Thoracic aorta (tissue), 2 donors: Measurements from ENCODE around the gene RAC3. TPM values are rescaled to one million over a fixed set of nuclear protein-coding genes. Genes with fewer than 3 reads are reported as not detected.

Experiments used
- ATAC-seq: fragments of 150-250 bp; one replicate; pipeline ENCODE4 v1.8.0; 2017; ENCODE audit warnings: low read depth; ENCODE audit not compliant: insufficient number of reproducible peaks, low FRiP score
- DNase-seq: peaks from one replicate; pipeline ENCODE4 v3.0.0-alpha.2; 2020; ENCODE audit warnings: low spot score
- H3K27ac ChIP-seq, 2 donors: fragments of 200-600 bp; sonication (generic); 1 replicate in 1 of 2; 2 replicates in 1 of 2; pipeline ENCODE4 v1.5.1; 2016; ENCODE audit warnings: mild to moderate bottlenecking in 2 of 2, moderate library complexity in 2 of 2
- H3K27me3 ChIP-seq: fragments of 200-600 bp; sonication (generic); replicated peaks from 2 replicates; pipeline ENCODE4 v1.6.0; 2016; ENCODE audit warnings: mild to moderate bottlenecking; ENCODE audit not compliant: insufficient read depth
- H3K36me3 ChIP-seq: fragments of 200-600 bp; sonication (generic); one replicate; pipeline ENCODE4 v1.5.1; 2016
- H3K4me1 ChIP-seq, 2 donors: fragments of 200-600 bp; sonication (generic); 1 replicate in 1 of 2; 2 replicates in 1 of 2; pipeline versions ENCODE4 v1.5.1 to v1.6.0; 2016; ENCODE audit warnings: low read depth in 2 of 2, mild to moderate bottlenecking in 1 of 2; ENCODE audit not compliant: control insufficient read depth in 1 of 2
- H3K4me3 ChIP-seq: fragments of 200-600 bp; sonication (generic); 2 replicates; pipeline ENCODE4 v1.5.1; 2016; ENCODE audit warnings: mild to moderate bottlenecking
- H3K9me3 ChIP-seq: fragments of 200-600 bp; sonication (generic); 2 replicates; pipeline ENCODE4 v1.5.1; 2016
- total RNA-seq, 2 donors: library from RNA; depleted of rRNA; stranded (reverse); fragments of >200 nt; gene quantifications; one replicate each; pipeline versions ENCODE4 v1.1.0 to v1.2.3, GENCODE V29; 2016
- TF ChIP-seq, protein P1 (sequence below): fragments of 200-600 bp; sonication (generic); IDR thresholded peaks from one replicate; pipeline ENCODE4 v1.5.1; 2019; ENCODE audit warnings: antibody characterized with exemption

The RAC3 gene
- total RNA-seq, 2 donors from 2014 or later = 1.8 TPM; not detected in 1

DNA sequence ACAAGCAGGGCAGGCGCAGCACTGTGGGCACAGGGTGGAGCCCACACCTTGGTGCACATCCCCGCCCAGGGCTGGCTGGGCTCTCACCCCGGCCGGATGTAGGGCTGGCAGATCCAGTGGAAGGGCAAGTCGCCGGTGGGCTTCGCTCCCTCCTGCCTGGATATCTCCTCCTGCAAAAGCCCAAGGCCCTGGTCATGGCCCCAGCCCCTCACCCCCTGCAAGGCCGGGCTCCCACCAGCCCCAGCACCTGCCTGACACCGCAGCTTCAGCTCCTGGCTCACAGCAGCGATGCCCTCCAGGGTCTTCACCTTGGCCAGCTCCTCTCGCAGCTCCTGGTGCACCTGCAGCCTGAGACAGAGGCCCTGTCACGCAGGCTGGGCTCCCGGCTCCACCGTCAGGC lies 29.1 kb downstream of the RAC3 start:
- no peak for ATAC-seq
- DNase-seq = no peak
- TF ChIP-seq, protein P1, sequence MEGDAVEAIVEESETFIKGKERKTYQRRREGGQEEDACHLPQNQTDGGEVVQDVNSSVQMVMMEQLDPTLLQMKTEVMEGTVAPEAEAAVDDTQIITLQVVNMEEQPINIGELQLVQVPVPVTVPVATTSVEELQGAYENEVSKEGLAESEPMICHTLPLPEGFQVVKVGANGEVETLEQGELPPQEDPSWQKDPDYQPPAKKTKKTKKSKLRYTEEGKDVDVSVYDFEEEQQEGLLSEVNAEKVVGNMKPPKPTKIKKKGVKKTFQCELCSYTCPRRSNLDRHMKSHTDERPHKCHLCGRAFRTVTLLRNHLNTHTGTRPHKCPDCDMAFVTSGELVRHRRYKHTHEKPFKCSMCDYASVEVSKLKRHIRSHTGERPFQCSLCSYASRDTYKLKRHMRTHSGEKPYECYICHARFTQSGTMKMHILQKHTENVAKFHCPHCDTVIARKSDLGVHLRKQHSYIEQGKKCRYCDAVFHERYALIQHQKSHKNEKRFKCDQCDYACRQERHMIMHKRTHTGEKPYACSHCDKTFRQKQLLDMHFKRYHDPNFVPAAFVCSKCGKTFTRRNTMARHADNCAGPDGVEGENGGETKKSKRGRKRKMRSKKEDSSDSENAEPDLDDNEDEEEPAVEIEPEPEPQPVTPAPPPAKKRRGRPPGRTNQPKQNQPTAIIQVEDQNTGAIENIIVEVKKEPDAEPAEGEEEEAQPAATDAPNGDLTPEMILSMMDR = no peak
- H3K36me3 ChIP-seq = peaks cover 41% of the 10 kb centered on the region
- H3K4me3 ChIP-seq = no peak overlapping the region
- H3K27me3 ChIP-seq = no peaks in the 10 kb centered on the region
- peaks cover 9 to 13% of the 10 kb centered on the region in 2 donors for H3K4me1 ChIP-seq
- no peaks in the 10 kb centered on the region for H3K9me3 ChIP-seq
- no peak overlapping the region for H3K27ac ChIP-seq

DNA sequence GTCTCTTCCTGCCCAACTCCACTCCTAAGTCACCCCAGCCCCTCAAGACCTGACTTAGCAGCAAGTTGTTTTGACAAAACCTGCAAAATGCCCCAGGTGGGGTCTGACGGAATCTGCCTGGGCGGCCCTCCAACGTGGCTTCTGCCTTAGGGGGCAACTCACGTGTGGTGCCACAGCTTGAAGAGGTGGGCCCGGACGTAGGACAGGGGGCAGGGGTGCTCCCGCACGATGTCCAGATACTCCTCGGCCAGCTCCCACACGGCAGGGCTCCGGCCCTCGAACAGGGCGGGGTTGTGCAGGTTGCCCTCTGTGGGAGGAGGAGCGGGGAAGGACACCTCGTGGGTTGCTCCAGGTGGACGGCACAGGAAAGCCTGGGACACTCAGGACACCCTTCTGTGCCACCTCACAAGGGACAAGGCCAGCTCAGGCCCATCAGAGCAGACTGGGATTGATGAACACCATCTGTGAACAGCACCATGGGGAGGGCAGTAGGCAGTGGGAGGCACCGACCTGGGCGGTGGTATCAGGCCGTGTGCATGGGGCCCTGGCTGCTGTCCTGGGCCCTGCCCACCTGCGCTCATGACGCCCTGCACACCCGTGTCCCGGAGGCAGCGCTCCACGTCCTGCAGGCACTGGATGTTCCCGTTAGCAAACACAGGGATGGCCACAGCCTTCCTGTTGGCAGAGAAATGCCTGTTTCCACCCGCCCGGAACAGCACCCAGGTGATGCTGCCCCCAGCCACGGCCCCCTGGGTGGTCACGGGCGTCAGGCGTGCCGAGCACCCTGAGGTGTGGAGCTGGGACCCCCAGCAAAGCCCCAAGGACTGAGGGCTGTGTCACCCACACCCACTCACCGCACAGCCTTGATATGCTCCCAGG lies 29.8 kb downstream of the RAC3 start:
- Histone ChIP-seq H3K4me1 (peaks cover 12 to 18% of the 10 kb centered on the region in 2 donors), H3K27ac (no peak overlapping the region), H3K36me3 (peaks cover 35% of the 10 kb centered on the region), H3K27me3 (no peaks in the 10 kb centered on the region), H3K4me3 (no peak overlapping the region), H3K9me3 (no peaks in the 10 kb centered on the region)
- DNase-seq (no peak), ATAC-seq (no peak)
- TF ChIP-seq, protein P1 = no peak

DNA sequence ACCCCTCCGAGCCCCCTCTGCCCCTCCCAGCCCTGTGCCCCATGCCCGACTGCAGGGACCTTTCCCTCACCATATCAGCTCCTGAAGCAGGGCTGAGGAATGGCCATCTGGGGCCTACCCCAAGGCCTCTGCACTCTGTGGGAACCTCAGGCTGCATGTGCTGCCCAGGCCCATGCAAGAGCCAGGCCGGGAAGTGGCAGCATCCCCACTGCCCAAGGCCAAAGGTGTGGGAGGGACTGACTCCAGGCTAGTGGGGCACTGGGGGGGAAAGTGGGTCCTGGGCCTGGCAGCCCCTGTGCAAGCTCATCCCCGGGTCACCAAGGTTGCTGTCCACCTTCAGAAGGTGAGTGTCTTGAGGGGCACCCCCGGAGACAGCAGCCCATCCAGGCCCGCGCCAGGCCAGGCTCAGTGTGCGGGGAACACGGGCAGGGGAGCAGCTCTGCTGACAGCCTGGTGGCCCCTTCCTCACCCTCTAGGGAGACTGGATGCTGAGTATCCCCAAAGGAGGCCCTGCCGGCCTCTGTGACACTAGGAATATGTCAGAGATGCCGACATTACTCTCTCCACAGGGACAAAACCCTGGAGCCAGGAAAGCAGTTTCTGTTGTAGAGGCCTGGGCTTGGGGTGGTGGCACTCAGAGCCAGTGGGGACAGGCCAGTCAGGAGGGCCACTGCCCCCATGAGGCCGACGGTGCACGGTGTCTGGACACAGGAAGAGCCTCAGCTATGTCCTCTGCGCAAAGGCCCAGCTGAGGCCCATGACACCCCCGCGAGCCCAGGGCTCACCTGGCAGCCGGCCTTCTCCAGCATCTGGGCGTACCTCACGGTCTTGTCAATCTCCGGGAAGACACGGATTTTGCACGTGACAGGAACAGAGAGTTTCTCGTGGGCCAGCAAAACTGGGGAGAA lies 30.9 kb downstream of the RAC3 start:
- no peak for DNase-seq
- Histone ChIP-seq H3K9me3 (no peaks in the 10 kb centered on the region), H3K4me3 (no peak overlapping the region), H3K27ac (no peak overlapping the region), H3K36me3 (peaks cover 27% of the 10 kb centered on the region), H3K27me3 (no peaks in the 10 kb centered on the region), H3K4me1 (peaks cover 15 to 20% of the 10 kb centered on the region in 2 donors)
- no peak for ATAC-seq
- TF ChIP-seq, protein P1 = no peak

DNA sequence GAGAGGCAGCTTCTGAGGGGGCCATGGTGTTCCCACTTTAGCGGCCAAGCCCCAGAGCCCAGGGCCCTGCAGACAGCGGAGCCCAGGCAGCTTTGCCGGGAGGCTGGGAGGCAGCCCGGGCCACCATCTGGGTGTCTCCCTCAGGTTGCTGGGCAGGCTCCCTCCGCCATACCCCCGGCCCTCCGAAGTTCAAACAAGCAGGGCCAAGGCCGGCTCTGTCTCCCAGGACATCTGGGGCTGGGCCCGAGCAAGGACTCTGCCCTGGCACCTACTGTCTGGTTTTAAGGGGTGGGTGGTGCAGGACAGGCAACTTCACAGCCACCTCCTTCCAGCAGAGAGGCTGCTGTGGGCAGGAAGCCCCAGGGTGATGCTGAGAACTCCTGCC lies 31.5 kb downstream of the RAC3 start:
- no peaks in the 10 kb centered on the region for H3K27me3 ChIP-seq
- peaks cover 20% of the 10 kb centered on the region for H3K36me3 ChIP-seq
- peaks cover 15 to 20% of the 10 kb centered on the region in 2 donors for H3K4me1 ChIP-seq
- H3K27ac ChIP-seq = no peak overlapping the region
- no peak overlapping the region for H3K4me3 ChIP-seq
- TF ChIP-seq, protein P1 = no peak
- ATAC-seq (no peak), DNase-seq (no peak)
- no peaks in the 10 kb centered on the region for H3K9me3 ChIP-seq
